Skin of body (tissue), 2 donors: Measurements from ENCODE around the gene ZCWPW1. TPM values are rescaled to one million over a fixed set of nuclear protein-coding genes. Genes with fewer than 3 reads are reported as not detected.
"Not testable (repeated sequence)": the region's sequence is repeated elsewhere in the genome, so short reads cannot be mapped to it uniquely, and the experiment has no call there.

Experiments used
- DNase-seq: peaks from one replicate; lab custom pipeline; 2025; lab: John Stamatoyannopoulos, UW
- total RNA-seq: library from RNA; depleted of rRNA; stranded (reverse); fragments of >200 nt; gene quantifications from one replicate; pipeline ENCODE4 v1.2.3, GENCODE V29; 2014

ZCWPW1 gene
- total RNA-seq, 1 donor from 2014 or later: 4.7 TPM

DNA sequence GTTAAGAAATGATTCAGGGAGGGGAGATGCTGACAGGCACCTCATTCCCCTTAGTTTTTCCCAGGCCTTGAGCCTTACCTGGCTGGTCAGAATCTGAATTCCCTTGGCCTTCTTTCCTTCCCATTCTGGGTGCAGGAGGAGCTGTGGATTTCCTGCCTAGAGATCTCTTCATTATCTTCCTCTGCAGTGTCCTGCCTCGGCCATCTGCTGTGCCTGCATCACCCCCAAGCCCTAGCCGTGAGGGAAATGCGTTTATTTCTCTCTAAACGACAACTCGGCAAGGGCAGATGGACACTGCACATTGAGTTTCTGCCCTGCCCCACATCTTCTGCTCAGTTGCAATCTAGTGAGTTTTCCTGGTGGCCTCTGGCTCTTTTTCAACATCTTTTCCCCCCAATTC, 26.7 kb downstream of the ZCWPW1 start:
- DNase-seq: no peak

DNA sequence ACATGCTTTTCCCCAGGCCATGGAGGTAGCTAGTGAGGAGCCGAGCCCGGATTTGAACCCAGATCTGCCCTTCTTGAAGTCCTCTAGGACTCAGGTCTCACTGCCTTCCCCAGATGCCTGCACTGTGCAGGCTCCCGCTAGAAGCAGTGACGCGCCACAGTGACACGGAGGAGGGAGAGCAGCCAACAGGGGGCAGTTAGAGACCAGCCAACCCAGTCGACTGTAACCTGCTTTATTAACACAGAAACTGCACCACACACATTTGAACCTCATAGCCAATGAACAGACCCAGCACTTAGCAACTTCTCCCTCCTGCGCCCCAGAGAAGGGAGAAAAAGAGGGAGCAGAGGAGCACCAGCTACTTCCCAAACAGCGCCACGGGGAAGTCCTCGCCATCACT, 27.8 kb downstream of the ZCWPW1 start:
- DNase-seq: no peak

DNA sequence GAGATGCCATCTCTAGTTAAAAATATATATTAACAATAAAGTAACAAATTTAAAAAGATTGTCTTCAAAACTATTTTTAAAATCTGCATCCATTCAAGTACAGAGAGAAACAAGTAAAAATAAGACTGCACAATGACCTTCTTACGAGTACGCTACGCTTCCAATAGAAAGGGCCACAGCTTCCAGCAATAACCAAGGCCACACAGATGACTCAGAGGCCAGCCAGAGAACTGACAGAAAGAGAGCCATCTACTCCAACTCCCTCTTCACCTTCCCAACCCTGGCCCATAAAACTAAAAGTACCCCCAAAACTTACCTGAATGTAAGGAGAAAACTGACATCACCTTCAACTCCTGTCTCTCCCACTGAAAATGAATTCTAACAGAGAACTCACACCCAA, 28.5 kb downstream of the ZCWPW1 start:
- no peak for DNase-seq

DNA sequence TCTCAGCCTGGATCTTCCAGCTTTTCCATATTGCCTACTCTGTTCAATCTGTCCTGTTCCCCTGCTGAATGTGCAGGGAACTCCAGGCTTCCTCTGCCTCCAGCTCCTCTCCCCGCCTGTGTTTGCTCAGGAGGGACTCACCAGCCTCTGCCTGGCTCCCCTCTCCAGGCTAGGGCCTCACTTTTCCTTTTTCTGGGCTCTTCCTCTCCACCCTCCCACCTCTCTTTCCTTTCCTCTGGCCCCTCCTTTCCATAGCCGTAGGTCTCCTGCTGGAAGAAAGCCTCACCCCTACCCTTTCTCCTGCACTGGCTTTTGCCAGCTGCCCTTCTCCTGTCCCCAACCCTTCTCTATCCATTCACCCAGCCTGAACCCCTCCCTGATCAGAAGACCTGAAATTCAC, 30.3 kb downstream of the ZCWPW1 start:
- no peak for DNase-seq

DNA sequence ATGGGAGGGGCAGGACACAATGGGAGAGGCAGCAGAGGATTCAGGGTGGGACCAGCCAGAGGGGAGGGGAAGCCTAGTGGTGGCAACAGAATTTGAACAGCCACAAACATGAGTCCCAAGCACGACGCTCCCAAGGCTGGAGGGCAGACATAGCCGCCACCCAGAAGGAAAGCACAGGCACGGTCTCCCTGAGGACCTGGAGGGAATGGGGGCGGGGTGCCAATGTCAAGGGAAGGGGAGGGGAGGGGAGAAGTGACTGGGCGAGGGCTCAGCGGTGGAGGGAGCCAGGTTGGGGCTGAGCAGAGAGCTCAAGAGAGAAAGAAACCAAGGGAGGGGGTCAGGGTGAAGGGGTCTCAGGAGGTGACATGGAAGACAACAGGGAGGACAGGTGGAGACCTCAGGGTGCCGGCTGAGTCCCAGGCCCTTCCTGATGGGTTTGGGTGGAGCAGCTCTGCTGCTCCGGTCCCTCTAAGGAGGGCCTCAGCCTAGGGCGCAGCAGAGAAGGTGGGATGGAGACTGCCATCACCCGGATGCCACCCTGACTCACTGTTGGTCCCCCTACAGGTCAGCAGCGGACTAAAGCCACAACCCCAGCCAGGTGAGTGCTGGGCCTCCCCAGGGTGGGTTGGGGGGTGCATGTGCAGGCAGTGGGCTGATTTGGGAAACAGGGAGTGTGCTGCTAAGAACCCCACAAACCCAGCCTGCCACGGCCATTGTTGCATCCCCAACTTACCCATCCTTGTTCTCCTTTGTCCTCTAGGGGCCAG, 31.0 kb downstream of the ZCWPW1 start:
- no peak for DNase-seq

DNA sequence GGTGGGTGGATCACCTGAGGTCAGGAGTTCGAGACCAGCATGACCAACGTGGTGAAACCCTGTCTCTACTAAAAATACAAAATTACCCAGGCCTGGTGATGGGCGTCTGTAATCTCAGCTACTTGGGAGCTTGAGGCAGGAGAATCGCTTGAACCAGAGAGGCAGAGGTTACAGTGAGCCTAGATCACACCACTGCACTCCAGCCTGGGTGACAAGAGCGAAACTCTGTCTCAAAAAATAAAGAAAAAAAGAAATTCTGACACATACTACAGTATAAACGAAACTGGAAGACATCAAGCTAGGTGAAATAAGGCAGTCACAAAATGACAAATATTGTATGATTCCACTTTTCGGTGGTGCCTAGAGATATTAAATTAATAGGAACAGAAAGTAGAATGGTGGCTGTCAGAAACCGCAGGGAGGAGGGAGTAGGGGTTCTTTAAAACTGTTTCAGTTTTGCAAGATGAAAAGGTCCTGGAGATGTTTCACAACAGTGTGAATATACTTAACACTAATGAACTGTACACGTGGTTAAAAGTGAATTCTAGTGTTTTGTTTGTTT, 32.0 kb downstream of the ZCWPW1 start:
- DNase-seq: no peak

DNA sequence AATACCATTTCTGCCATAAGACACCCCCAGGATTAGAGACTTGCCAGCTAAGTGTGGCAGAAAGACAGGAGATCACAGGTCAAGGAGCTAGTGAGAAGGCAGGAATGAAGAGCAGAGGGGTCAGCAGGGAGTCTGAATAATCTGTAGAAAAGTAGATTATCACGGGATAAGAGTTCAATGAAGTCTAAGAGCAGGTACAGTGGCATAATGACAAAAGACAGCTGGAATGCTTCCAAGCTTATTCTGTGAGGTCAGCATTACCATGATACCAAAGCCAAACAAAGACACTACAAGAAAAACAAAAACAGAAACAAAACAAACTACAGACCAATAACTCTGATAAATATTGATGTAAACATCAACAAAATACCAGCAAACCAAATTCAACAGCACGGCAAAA, 34.4 kb downstream of the ZCWPW1 start:
- no peak for DNase-seq

DNA sequence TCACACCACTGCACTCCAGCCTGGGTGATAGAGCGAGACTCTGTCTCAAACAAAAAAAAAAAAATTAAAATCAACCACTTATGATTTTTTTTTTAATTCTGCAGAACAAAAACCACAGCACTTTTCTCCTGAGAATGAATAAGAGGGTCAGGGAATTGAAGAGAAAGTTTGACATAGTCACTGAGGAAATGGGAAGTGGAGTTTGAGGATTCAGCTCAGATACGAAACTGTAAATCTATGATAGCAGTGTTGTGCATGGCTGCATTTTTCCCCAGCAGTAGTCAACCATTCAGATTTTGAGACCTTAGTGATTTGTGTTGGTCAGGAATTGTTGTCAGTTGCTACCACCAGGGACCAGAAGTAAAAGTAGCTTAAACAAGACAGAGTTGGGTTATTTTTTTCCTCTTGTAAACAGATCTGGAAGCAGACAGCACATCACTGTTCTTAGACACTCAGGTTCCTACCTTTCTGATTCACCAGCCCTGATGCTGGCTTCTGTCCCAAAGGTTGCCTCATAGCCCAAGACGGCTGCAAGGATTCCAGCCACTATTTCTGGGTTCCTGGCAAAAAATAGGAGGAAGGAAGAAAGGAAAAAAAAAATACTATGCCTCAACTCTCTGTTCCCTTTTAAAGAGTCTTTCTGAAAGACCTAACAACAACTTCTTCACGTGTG, 35.1 kb downstream of the ZCWPW1 start:
- no peak for DNase-seq

DNA sequence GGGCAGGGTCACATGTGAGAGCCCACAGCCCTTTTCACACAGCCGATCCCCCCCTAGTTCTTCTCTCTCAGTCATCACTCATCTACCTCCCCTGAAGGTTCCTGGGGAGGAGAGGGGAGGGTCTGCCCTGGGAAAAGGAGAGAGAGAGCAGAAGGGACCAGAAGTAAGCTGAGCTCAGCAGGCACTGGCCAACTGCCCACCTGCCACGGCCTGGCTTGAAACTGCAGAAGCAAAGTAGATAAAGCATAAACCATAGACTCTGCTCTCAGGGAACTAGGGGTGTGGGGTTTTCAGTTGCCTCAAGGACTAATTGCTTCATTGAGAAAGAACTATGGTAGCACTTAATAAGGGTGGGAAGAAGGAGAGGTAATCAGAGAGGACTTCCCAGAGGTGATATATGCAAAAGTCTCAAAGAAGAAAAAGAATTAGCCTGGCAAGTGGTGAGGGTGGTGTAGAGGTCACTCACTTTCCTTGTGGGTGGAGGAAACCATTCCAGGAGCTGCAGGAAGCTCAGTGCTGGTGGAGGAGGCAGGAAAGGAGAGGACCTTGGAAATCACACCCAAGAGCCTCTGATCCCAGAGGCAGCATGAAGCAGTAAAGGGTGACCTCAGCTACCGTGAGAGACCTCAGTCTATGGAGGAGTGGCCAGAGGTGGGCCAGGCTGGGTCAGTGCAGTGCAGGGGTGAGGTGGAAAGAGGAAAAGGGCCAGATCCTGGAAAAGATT, 38.1 kb downstream of the ZCWPW1 start:
- no peak for DNase-seq

DNA sequence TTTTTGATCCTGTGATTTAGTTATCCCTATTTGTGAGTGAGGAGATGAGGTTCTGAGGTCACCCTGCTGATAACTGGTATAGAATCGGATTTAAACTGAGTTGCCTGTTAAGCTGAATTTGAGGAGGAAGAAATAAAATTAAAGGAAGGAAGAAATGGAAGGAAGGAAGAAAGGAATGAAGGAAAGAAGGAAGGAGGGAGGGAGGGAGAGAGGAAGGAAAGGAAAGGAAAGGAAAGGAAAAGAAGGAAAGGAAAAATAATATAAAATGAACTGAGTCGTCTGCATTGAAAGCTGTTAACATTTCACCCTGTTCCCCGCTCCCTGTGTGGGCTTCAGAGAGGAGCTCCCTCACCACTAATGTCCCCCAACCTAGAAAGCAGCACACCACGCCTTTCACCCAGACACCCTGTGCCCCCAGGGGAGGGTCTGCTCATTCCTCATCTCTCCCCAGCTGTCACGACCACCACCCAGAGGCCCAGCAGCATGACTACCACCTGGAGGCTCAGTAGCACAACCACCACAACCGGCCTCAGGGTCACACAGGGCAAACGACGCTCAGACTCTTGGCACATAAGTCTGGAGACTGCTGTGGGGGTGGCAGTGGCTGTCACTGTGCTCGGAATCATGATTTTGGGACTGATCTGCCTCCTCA, 38.9 kb downstream of the ZCWPW1 start:
- DNase-seq: no peak

DNA sequence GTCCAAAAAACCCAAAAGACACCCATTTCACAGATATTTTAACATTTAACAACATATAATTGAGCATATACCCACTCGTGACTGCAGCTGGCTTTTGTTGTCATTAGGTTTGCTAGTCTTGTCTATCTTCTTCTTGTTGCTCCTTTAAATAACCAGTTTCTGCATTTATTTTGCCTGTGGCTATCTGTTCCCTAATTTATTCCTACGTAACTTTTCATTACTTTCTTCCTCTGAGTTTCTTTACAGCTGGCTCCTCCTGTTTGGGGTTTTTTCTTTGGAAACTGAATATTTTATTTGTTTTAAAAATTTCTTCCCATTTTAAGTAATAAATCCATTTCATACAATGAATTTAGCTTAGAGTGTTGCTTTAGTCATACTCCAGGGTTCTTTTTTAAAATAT, 40.8 kb downstream of the ZCWPW1 start:
- no peak for DNase-seq

DNA sequence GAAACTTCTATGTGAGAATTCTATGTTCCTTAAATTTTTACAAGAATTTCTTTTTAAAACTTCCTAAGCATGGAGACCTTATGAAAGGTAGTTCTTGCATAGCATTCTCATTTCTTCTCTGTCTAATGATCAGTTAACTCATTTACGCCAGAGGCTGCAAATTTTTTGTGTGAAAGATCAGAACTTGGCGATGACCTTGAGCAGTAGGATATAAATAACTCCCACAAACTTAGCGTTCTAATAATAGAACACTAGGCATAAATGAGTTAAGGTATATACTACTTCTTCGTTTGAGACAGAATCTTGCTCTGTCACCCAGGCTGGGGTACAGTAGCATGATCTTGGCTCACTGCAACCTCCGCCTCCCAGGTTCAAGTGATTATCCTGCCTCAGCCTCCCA, 41.6 kb downstream of the ZCWPW1 start:
- DNase-seq: no peak

DNA sequence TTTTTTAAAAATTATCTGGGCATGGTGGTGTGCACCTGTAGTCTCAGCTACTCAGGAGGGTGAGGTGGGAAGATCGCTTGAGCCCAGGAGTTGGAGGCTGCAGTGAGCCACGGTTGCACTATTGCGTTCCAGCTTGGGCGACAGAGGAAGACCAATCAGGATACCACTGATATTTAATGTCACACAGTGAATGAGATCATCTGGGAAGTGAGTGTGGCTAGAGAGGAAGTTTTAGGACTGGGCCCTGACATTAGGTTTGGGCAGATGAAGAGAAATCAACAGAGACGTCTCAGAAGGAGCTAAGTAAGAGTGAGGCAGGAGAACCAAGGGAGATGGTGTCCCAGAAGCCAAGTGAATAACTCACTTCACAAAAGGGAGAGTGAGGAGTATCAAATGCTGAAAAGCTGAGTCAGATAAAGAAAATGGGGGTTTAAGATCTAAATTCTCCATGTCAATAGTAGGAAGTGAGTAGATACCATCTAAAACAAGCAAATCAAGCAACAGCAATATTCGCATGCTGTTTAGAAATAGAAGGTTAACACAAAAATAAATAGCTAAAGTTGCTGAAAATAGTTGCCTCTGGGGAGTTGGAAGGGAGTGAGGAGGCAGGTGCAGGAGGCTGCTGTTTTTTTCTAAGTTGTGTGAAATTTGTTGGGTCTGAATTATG, 43.7 kb downstream of the ZCWPW1 start:
- DNase-seq: no peak

DNA sequence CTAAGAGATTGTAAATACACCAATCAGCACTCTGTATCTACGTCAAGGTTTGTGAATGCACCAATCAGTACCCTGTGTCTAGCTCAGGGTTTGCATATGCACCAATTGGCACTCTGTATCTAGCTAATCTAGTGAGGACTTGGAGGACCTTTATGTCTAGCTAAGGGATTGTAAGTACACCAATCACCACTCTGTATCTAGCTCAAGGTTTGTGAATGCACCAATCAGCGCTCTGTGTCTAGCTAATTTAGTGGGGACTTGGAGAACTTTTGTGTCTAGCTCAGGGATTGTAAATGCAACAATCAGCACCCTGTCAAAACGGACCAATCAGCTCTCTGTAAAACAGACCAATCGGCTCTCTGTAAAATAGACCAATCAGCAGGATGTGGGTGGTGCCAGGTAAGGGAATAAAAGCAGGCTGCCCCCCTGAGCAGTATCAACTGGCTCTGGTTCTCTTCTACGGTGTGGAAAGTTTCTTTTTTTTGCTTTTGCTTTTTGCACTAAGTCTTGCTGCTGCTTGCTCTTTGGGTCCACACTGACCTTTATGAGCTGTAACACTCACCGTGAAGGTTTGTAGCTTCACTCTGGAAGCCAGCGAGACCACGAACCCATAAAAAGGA, 46.2 kb downstream of the ZCWPW1 start:
- not testable (repeated sequence) for DNase-seq

DNA sequence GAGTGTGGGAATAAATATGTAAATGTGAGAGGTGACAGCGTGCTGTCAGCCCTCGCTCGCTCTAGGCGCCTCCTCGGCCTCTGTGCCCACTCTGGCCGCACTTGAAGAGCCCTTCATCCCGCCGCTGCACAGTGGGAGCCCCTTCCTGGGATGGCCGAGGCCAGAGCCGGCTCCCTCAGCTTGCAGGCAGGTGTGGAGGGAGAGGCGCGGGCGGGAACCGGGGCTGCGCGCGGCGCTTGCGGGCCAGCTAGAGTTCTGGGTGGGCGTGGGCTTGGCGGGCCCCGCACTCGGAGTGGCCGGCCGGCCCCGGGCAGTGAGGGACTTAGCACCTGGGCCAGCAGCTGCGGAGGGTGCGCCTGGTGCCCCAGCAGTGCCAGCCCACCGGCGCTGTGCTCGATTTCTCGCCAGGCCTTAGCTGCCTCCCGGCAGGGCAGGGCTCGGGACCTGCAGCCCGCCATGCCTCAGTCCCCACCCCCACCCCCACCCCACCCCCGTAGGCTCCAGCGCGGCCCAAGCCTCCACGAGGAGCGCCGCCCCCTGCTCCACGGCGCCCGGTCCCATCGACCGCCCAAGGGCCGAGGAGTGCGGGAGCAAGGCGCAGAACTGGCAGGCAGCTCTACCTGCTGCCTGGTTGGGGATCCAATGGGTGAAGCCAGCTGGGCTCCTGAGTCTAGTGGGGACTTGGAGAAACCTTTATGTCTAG, 46.8 kb downstream of the ZCWPW1 start:
- not testable (repeated sequence) for DNase-seq

DNA sequence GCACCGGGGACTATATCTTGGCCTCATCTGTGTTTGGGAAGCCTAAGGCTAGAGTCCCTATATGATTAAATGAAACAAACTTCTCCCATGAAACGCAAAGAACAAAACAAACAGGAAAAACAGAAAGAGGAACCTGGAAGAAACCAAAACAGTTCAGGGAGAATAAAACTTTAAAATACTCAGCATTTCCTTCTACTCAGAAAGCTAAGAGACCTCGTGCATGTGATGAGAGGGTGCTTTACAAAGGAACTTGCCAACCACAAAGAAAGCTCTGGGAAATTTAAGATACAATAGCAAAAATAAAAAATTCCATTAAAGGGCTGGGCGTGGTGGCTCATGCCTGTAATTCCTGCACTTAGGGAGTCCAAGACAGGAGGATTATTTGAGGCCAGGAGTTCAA, 48.3 kb downstream of the ZCWPW1 start:
- DNase-seq: no peak

DNA sequence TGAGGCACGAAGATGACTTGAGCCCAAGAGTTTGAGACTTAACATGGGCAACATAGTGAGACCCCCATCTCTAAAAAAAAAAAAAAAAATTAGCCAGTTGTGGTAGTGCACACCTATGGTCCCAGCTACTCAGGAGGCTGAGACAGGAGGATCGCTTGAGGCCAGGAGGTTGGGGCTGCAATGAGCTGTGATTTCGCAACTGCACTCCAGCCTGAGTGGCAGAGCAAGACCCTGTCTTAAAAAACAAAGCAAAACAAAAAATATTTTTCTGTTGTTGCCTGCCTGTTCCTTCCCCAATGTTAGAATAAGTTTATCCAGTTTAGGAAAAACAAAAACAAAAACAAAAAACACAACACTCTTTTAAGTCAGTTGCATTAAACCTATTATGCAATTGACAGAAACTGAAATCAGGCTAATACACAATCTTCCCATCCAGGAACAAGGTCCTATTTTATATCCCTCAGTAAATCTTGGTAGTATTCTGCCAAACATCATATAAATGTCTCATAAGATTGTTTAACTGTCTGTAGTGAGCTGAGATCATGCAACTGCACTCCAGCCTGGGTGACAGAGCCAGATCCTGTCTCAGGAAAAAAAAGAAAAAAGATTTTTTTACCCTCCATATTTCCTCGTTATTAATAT, 50.3 kb downstream of the ZCWPW1 start:
- no peak for DNase-seq

DNA sequence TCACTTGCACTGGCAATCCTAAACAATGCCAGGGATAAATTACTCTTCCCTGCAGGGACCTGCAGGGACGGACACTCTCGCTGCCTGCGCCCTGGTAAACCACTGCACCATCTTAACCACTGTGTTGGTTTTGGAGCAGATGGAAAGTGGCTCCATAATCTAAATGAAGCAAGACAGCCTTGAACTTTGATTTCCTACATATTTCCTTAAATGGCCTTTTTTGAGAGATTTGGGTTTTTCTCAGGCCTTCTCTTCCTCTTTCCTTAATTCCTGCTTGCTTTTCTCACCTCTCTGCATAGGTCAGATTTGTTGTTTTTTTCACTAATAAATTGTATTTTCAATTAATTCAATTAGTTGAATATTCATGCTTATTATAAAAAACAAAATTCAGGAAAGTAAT, 52.4 kb downstream of the ZCWPW1 start:
- no peak for DNase-seq

DNA sequence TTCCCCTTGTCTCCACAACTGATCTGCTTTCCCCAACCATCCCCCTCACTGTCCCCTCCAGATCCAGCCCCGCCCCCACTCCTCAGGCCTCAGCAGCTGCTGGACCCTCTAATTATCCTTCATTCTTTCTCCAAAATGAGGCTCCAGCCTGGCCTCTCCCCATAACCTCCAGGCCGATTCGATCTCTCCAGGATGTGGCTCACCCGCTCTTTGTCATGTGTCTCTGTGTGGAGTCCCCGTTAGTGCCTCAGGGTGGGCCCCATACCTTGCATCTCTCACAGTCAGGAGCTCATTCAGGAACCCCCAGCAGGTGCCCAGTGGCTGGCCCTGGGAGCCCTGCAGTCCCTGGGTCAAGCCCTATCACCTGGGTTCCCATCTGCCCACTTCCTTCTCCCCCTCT, 53.9 kb downstream of the ZCWPW1 start:
- DNase-seq: no peak
